H4 (cell line): ENCODE results near the gene DHCR7. TPM values are rescaled to one million over a fixed set of nuclear protein-coding genes. Genes with fewer than 3 reads are reported as not detected.
A peak's percentile ranks its signal among the peaks of the same experiment; 100 is the strongest.

Experiments
- DNase-seq: peaks from one replicate; pipeline ENCODE4 v3.0.0-alpha.2; 2015; ENCODE audit warnings: low spot score
- total RNA-seq: library from RNA; depleted of rRNA; stranded (reverse); fragments of >200 nt; shearing (Covaris generic); gene quantifications from 2 replicates; pipeline ENCODE4 v1.2.3, GENCODE V29; 2014

Gene DHCR7
- total RNA-seq, 1 experiment from 2014 or later = 47.4 TPM

GRCh38 chr11:71456831-71457230 is 8.6 kb upstream of the DHCR7 start:
- DNase-seq = no peak

GRCh38 chr11:71456294-71456693 is 8.1 kb upstream of the DHCR7 start:
- no peak for DNase-seq

- no peak for DNase-seq
Observed at GRCh38 chr11:71454470-71455113, 6.4 kb upstream of the DHCR7 start.

- no peak for DNase-seq
Observed at GRCh38 chr11:71453918-71454304, 5.7 kb upstream of the DHCR7 start.

- DNase-seq = peak; percentile 91
Observed at GRCh38 chr11:71453037-71453917, 5.1 kb upstream of the DHCR7 start, which contains the start of gene NADSYN1. Gene NADSYN1 (plus strand): TSS chr11:71453203. CDS start chr11:71453297, 94 bp downstream.

GRCh38 chr11:71452199-71453036 is 4.2 kb upstream of the DHCR7 start:
- DNase-seq = no peak

- DNase-seq = no peak
Observed at GRCh38 chr11:71451596-71452198, 3.5 kb upstream of the DHCR7 start.

- DNase-seq = no peak
Observed at GRCh38 chr11:71450939-71451338, 2.7 kb upstream of the DHCR7 start.

- no peak for DNase-seq
Observed at GRCh38 chr11:71450507-71450906, 2.3 kb upstream of the DHCR7 start.

GRCh38 chr11:71449596-71449995 is 1.4 kb upstream of the DHCR7 start:
- no peak for DNase-seq

- no peak for DNase-seq
Observed at GRCh38 chr11:71447791-71448256, 369 bp downstream of the DHCR7 start.

- no peak for DNase-seq
Observed at GRCh38 chr11:71446942-71447688, 1.1 kb downstream of the DHCR7 start.

- no peak for DNase-seq
Observed at GRCh38 chr11:71446150-71446549, 2.0 kb downstream of the DHCR7 start.

GRCh38 chr11:71444811-71445210 is 3.4 kb downstream of the DHCR7 start:
- DNase-seq = no peak

- no peak for DNase-seq
Observed at GRCh38 chr11:71443736-71444445, 4.3 kb downstream of the DHCR7 start.

GRCh38 chr11:71442880-71443279 is 5.3 kb downstream of the DHCR7 start:
- no peak for DNase-seq

- DNase-seq = no peak
Observed at GRCh38 chr11:71442123-71442522, 6.1 kb downstream of the DHCR7 start.

- DNase-seq = no peak
Observed at GRCh38 chr11:71441251-71441650, 6.9 kb downstream of the DHCR7 start.

- DNase-seq = no peak
Observed at GRCh38 chr11:71440021-71440755, 8.0 kb downstream of the DHCR7 start.

- DNase-seq = no peak
Observed at GRCh38 chr11:71438650-71439049, 9.5 kb downstream of the DHCR7 start.
